ENCODE data around the gene ZDHHC11.

DNA sequence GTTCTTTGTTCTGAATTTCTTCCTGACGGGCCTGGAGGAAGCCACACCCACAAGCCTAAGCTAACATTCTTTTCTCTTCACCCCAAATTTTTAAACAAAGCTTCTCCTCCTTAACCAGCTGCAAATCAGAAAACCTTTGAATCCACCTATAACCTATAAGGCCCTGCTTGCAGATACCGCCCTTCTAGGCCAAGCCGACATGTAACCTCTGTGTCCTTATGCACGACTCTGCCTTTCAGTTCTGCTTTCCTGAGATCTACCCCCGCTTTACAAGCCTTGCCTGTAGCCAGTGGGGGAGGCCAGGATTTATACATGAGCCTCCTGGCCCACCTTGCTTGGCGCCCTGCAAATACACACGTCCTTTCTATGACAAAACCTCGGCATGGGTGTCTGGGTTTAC lies 22.5 kb upstream of the ZDHHC11 start:
- TF ChIP-seq, protein P1, sequence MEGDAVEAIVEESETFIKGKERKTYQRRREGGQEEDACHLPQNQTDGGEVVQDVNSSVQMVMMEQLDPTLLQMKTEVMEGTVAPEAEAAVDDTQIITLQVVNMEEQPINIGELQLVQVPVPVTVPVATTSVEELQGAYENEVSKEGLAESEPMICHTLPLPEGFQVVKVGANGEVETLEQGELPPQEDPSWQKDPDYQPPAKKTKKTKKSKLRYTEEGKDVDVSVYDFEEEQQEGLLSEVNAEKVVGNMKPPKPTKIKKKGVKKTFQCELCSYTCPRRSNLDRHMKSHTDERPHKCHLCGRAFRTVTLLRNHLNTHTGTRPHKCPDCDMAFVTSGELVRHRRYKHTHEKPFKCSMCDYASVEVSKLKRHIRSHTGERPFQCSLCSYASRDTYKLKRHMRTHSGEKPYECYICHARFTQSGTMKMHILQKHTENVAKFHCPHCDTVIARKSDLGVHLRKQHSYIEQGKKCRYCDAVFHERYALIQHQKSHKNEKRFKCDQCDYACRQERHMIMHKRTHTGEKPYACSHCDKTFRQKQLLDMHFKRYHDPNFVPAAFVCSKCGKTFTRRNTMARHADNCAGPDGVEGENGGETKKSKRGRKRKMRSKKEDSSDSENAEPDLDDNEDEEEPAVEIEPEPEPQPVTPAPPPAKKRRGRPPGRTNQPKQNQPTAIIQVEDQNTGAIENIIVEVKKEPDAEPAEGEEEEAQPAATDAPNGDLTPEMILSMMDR (conservative IDR thresholded peaks at IDR 0.05; ENCODE audit: low read depth, low read length), result no peak
- no peak for TF ChIP-seq POLR2A (IDR thresholded peaks at IDR 0.05; ENCODE audit: low read depth, low read length)
- TF ChIP-seq MXI1 (IDR thresholded peaks at IDR 0.05; ENCODE audit: borderline replicate concordance, low read depth, low read length), result no peak
- TF ChIP-seq, protein P2, sequence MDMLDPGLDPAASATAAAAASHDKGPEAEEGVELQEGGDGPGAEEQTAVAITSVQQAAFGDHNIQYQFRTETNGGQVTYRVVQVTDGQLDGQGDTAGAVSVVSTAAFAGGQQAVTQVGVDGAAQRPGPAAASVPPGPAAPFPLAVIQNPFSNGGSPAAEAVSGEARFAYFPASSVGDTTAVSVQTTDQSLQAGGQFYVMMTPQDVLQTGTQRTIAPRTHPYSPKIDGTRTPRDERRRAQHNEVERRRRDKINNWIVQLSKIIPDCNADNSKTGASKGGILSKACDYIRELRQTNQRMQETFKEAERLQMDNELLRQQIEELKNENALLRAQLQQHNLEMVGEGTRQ (IDR thresholded peaks at IDR 0.05; ENCODE audit: low read depth, low read length), result no peak
- TF ChIP-seq, protein P3, sequence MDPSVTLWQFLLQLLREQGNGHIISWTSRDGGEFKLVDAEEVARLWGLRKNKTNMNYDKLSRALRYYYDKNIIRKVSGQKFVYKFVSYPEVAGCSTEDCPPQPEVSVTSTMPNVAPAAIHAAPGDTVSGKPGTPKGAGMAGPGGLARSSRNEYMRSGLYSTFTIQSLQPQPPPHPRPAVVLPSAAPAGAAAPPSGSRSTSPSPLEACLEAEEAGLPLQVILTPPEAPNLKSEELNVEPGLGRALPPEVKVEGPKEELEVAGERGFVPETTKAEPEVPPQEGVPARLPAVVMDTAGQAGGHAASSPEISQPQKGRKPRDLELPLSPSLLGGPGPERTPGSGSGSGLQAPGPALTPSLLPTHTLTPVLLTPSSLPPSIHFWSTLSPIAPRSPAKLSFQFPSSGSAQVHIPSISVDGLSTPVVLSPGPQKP (IDR thresholded peaks at IDR 0.05; ENCODE audit: borderline replicate concordance, low read depth, low read length), result no peak
- TF ChIP-seq MAZ (IDR thresholded peaks at IDR 0.05; ENCODE audit: borderline replicate concordance, low read depth, low read length), result no peak
- TF ChIP-seq SMC3 (IDR thresholded peaks at IDR 0.05; ENCODE audit: low read depth, low read length), result no peak
- no peak for TF ChIP-seq BHLHE40 (IDR thresholded peaks at IDR 0.05; ENCODE audit: low read depth, low read length)
- TF ChIP-seq FOS (IDR thresholded peaks at IDR 0.05; ENCODE audit: low read depth, low read length), result no peak
- no peak for TF ChIP-seq RAD21 (IDR thresholded peaks at IDR 0.05; ENCODE audit: low read length)
- no peak for TF ChIP-seq CEBPB (IDR thresholded peaks at IDR 0.05; ENCODE audit: low read depth, low read length)
- TF ChIP-seq MAFK (IDR thresholded peaks at IDR 0.05; ENCODE audit: low read depth, low read length), result no peak
- no peak for TF ChIP-seq RCOR1 (IDR thresholded peaks at IDR 0.05; ENCODE audit: insufficient replicate concordance, low read length)
- TF ChIP-seq RFX5 (IDR thresholded peaks at IDR 0.05; ENCODE audit: low read depth, low read length), result no peak
